ENCODE results near the gene RAC3.

RAC3 gene

GRCh38 chr17:82076785-82077591 lies 45.5 kb downstream of the RAC3 start:
- Histone ChIP-seq H3K36me3 (peaks cover 37% of the 10 kb centered on the region), H3K27me3 (no peaks in the 10 kb centered on the region), H3K4me1 (no peaks in the 10 kb centered on the region), H3K9me3 (no peaks in the 10 kb centered on the region), H3K4me3 (ENCODE audit: low read depth, low read length) (no peak overlapping the region)
- TF ChIP-seq CTCF (IDR thresholded peaks at IDR 0.05; ENCODE audit: low read depth, low read length): no peak
- no peak for DNase-seq

GRCh38 chr17:82077617-82078358 lies 46.3 kb downstream of the RAC3 start:
- H3K36me3 ChIP-seq: peaks cover 45% of the 10 kb centered on the region
- H3K4me3 ChIP-seq (ENCODE audit: low read depth, low read length): no peak overlapping the region
- H3K4me1 ChIP-seq: no peaks in the 10 kb centered on the region
- DNase-seq: no peak
- no peak for TF ChIP-seq CTCF (IDR thresholded peaks at IDR 0.05; ENCODE audit: low read depth, low read length)
- no peaks in the 10 kb centered on the region for H3K27me3 ChIP-seq
- no peaks in the 10 kb centered on the region for H3K9me3 ChIP-seq

GRCh38 chr17:82078433-82078832 lies 47.0 kb downstream of the RAC3 start:
- Histone ChIP-seq H3K9me3 (no peaks in the 10 kb centered on the region), H3K36me3 (peaks cover 51% of the 10 kb centered on the region), H3K27me3 (no peaks in the 10 kb centered on the region), H3K4me1 (no peaks in the 10 kb centered on the region), H3K4me3 (ENCODE audit: low read depth, low read length) (no peak overlapping the region)
- no peak for TF ChIP-seq CTCF (IDR thresholded peaks at IDR 0.05; ENCODE audit: low read depth, low read length)
- DNase-seq: no peak

- no peak for TF ChIP-seq CTCF (IDR thresholded peaks at IDR 0.05; ENCODE audit: low read depth, low read length)
- H3K4me1 ChIP-seq: no peaks in the 10 kb centered on the region
- H3K9me3 ChIP-seq: no peaks in the 10 kb centered on the region
- H3K27me3 ChIP-seq: no peaks in the 10 kb centered on the region
- no peak for DNase-seq
- peaks cover 58% of the 10 kb centered on the region for H3K36me3 ChIP-seq
- no peak overlapping the region for H3K4me3 ChIP-seq (ENCODE audit: low read depth, low read length)
Measured at GRCh38 chr17:82079001-82079677, 47.7 kb downstream of the RAC3 start.

- TF ChIP-seq CTCF (IDR thresholded peaks at IDR 0.05; ENCODE audit: low read depth, low read length): no peak
- DNase-seq: no peak
- no peaks in the 10 kb centered on the region for H3K4me1 ChIP-seq
- no peaks in the 10 kb centered on the region for H3K27me3 ChIP-seq
- H3K36me3 ChIP-seq: peaks cover 69% of the 10 kb centered on the region
- H3K9me3 ChIP-seq: no peaks in the 10 kb centered on the region
- no peak overlapping the region for H3K4me3 ChIP-seq (ENCODE audit: low read depth, low read length)
Measured at GRCh38 chr17:82080048-82080788, 48.7 kb downstream of the RAC3 start.
